ENCODE data around the gene IFNGR1.

- no peak for TF ChIP-seq REST (IDR thresholded peaks at IDR 0.05; ENCODE audit: insufficient read depth in 1 of 2, low read depth in 2 of 2, low read length in 2 of 2)
- TF ChIP-seq SIN3A (IDR thresholded peaks at IDR 0.05; ENCODE audit: borderline replicate concordance, insufficient read depth, low read length), result no peak
- TF ChIP-seq POLR2AphosphoS5 (IDR thresholded peaks at IDR 0.05; ENCODE audit: low read depth, low read length), result no peak
- no peak for TF ChIP-seq TAF1 (IDR thresholded peaks at IDR 0.05; ENCODE audit: borderline replicate concordance, insufficient read depth, low read length)
Measured at GRCh38 chr6:137229075-137229759, 10.0 kb upstream of the IFNGR1 start.

Measured in PFSK-1 (cell line).